Measurements from ENCODE around the gene PROX2.

PROX2 gene

DNA sequence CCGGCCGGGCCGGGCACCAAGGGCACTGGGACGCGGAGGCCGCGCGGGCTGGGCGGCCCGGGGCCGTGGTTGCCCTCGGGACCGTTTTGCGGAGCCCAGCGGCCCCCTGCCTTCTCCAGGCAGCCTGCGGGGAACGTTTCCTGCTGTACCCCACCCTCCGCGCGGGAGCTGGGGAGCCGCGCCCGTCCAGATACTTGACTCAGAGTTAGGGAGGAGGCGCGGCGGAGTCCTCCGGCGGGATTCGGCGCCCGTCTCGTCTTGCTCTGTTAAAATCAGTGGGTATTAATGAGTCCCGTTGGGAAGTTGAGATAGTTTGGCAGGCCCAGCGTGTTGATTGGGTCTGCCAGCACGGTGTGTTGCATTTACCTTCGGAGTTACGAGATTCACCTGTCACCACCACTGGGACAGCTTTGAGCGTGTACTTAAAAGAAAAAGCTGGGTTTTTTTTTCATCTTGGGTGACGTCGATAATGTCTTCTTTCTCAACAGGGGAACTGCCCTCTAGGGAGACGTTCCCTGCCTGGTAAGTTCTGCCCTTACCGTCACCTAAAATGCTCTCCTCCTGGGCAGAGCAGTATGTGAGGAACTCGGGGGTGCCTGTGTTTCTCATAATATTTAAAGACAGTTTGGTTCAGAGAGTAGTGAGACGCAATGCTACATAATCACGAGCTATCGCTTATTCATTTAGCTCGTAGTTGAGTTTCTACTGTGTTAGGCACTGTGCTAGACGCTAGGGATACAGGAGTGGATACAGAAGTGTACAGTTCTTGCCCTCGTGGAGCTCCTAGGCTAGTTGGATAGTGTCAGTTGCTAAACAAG is 6.4 kb upstream of the PROX2 start:
- FAIRE-seq, result no peak
- peak; percentile 14 for DNase-seq (ENCODE audit: extremely low spot score, insufficient read length, low read depth)

DNA sequence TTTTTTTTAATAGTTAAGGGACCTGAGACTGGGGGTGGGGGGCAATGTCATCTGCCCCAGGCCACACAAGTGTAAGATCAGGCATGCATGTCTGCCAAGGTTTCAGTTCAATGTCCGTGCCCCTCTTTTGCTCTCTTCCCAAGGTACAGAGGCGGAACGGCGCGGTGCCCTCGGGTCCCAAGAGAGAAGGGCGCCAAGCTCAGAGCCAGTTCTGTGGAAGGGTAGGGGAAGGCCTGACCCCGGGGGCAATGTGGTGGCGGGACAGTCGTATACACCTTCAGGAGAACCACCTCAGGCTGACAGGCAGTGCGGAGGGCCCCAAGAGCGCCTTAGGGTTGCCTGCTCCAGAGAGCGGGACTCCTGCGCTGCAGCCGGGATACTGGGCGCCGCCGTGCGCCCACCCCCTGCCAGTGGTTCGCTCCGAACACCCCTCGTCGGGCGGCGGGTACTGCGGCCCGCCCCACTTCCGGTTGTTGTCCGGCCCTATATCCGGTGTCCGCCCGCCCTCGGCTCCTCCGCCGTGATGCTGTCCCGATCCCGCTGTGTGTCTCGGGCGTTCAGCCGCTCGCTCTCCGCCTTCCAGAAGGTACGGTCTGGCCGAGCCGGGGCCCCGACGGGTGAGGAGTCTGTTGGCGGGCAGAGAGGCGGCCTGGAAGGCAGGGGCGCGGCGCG is 5.6 kb upstream of the PROX2 start, which contains the start of gene DLST:
DLST (plus strand) TSS at position 486 of the 672 bp plus-strand sequence; CDS start at position 524, 38 bp downstream.
- DNase-seq (ENCODE audit: extremely low spot score, insufficient read length, low read depth) (peak; percentile 95), FAIRE-seq (peak; percentile 84)

DNA sequence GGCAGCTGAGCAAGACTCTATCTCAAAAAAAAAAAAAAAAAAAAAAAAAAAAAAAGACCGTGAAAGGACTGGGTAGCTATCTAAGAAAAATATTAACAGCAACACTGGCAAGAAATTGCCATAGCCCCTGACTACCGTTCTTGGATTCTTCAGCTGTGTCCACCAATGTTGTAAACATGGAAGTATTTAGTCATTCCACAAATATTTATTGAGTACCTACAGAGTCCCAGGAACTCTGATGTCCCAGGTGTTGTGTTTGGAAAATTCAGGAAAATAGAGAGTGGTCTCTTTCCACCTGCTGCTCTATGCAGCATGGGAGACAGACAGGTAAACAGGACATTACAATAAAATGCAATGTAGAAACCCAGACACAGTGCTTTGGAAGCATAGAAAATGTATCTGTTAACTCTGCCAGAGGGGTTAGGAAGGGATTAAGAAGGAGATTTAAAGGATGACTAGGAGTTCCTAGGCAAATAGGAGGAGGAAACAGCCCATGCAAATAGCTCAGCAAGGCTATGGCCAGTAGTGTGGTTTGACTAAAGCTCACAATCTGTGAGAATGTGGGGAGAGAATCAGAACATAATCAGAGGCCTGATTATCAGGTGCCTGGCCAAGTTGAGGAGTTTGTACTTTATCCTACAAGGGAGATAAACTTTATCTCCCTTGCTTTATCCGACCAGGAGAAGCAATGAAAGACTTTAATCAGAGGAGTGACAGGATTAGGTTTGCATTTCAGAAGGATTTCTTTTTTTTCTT is 3.7 kb upstream of the PROX2 start:
- FAIRE-seq, result no peak
- no peak for DNase-seq (ENCODE audit: extremely low spot score, insufficient read length, low read depth)

DNA sequence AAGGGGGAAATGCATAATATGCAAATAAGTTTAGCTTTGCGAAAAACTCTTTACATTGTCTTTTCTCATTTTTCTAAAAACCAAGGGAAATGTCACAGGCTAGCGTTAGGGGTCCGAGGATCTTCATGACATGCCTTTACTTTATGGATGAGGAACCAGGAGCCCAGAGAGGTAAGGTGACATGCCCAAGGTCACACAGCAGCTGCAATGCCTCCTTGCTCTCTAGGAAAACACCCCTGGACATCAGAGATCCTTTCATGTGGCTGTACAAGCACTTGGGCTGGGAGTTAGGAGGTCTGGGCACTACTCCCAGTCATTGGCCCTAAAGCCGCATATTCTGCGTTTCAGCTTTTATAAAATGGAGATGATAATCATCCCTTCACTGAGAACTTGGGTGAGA is 741 bp downstream of the PROX2 start:
- DNase-seq (ENCODE audit: extremely low spot score, insufficient read length, low read depth) (no peak), FAIRE-seq (no peak)

DNA sequence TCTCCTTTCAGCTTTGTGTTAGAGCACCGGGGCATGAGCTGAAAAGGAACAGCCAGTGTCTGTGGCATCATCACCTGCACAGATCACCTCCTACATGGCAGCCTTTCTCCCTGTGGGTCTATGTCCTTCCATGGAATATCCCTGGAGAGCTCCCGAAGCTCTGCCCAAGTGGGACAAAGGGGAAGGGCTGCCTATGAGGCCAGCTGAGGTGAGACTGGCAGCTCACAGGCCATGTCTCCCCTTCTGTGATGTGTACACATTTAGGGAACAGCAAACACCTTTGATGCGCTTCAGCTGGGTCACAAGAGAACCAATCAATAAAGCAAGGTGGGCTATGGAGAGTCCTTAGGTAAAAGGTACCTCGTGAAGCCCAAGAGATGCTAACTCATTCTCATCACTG is 4.1 kb downstream of the PROX2 start:
- DNase-seq (ENCODE audit: extremely low spot score, insufficient read length, low read depth), result no peak

DNA sequence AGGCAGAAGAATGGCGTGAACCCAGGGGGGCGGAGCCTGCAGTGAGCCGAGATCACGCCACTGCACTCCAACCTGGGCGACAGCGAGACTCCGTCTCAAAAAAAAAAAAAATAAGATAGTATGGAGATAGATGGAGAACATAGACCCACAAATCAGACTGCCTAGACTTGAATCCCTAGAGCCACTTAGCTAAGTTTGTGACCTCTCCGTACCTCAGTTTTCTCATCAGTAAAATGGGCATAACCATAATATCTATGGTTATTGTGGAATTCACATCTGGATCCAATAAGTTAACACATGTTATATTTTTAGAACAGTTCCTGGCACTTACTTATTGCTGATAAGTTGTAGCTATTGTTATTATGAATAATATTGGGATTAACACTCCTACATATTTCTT is 7.2 kb downstream of the PROX2 start:
- FAIRE-seq, result no peak
- no peak for DNase-seq (ENCODE audit: extremely low spot score, insufficient read length, low read depth)

More for the DNA sequence above, 4.1 kb downstream of the PROX2 start:
- FAIRE-seq, result no peak

DNA sequence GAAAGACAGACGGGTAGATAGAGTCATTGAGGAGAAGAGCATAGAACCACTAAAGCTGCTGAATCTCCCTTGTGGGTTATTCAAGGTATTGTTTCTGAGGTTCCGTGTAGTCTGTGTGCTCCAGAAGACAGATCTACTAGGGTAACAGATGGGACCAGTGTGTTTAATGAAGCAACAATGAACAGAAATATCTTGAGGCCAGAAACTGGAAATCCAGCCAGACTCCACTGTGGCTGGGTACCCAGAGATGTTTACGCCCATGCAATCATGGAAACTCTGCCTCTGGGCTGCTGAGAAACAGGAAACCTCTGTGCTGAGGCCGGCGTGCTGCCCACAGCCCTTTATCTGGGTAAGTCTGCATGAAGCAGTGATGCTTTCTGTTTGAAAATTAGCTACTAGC is 8.3 kb downstream of the PROX2 start:
- peak; percentile 72 for FAIRE-seq
- DNase-seq (ENCODE audit: extremely low spot score, insufficient read length, low read depth), result no peak

DNA sequence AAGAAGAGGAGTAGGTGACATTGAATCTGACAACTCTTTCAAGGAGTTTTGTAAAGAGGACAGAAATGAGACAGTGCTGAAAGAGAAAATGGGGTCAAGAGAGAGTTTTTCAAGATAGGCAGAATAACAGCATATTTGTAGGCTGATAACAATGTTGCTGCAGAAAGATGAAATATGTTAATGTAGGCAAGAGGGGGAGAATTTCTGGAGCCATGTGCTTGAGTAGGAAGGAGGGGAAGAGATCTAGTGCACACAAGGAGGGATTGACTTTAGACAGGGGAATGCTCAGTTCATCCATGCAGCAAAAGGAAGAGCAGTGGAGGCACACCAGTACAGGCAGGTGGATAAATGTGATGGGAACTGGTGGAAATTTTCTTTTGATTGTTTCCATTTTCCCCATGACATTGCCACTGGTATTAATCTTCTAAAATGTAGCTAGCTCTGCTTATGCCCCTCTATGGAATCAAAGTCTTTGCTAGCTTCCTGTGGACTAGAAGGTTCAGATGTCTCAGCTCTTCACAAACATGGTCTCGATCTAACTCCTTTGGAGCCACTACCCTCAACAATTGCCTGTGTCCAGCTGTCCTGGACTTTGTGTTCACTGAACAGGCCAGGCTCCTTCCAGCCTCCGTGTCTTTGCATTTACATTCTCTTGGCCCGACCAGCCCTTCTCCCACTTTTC is 9.1 kb downstream of the PROX2 start:
- FAIRE-seq (no peak), DNase-seq (ENCODE audit: extremely low spot score, insufficient read length, low read depth) (no peak)

DNA sequence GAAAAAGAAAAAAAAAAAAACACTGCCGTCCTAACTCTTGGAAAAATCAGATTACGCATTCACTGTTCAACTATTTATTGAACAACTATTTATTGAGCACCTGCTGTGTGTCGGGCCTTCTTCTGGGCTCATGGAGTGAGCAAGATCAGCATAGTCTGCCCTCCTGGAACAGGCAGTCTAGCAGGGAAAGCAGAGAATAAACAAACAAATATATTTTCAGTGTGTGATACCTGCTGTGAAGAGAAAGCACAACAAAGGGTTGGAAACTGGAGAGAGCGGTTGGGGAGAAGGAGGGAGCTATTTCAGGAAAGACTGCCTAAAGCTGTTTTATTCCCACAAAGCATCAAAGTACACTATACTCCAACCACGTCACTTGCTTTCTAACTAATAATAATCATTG is 10.8 kb downstream of the PROX2 start:
- no peak for FAIRE-seq
- no peak for DNase-seq (ENCODE audit: extremely low spot score, insufficient read length, low read depth)

DNA sequence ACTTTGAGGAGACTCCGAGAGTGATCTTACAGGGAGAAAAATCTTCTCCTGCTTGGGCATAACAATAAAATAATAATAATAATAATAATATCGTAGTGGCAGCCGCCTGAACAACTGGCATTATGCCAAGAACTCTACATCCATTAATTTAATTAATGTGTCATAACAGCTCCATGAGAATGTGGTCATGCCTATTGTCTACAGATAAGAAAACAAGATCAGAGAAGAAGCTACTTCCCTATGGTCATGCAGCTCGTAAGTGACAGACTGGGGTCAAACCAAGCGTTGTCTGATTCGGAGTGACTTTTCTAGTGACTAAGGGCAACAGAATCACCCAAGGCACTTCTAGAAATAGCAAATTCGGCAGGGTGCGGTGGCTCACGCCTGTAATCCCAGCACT is 11.7 kb downstream of the PROX2 start:
- FAIRE-seq, result no peak

DNA sequence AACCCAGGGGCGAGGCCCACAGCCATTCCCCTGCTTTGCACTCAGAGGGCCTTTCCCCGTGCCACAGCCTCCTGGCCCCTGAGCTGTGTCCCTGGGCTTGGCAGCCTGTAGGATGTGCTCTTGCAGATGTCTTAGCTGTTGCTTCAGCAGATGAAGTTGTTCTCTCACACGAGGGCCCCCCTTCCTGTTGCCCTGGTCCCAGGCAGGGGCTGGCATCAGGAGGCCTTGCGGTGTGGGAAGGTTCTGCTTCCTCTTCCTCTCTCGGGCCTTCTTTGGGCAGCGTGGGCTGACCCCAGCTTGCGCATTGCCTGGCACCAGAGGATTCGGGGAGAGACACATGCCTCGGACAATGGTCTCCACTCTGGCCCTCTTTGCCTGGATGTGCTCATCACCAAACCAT is 12.7 kb downstream of the PROX2 start:
- no peak for FAIRE-seq
- no peak for DNase-seq (ENCODE audit: extremely low spot score, insufficient read length, low read depth)

More for the DNA sequence above, 11.7 kb downstream of the PROX2 start:
- DNase-seq (ENCODE audit: extremely low spot score, insufficient read length, low read depth), result no peak

DNA sequence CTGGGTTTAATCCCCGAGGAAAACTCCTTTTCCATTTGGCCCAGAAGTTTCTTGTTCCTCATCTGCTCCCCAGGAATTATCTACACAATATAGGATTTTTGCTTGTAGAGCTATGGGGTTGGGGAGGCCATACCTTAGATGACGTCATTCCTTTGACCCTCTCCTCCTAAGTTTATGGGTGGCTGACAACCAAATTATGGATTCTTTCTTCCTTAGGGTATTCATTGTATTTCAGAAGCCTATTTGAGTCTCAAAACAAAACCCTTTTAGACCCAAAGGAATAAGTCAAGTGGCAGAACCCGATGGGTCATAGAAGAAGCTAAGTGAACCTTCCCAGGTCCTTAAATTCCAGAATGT is 14.2 kb downstream of the PROX2 start:
- FAIRE-seq (no peak), DNase-seq (ENCODE audit: extremely low spot score, insufficient read length, low read depth) (no peak)

DNA sequence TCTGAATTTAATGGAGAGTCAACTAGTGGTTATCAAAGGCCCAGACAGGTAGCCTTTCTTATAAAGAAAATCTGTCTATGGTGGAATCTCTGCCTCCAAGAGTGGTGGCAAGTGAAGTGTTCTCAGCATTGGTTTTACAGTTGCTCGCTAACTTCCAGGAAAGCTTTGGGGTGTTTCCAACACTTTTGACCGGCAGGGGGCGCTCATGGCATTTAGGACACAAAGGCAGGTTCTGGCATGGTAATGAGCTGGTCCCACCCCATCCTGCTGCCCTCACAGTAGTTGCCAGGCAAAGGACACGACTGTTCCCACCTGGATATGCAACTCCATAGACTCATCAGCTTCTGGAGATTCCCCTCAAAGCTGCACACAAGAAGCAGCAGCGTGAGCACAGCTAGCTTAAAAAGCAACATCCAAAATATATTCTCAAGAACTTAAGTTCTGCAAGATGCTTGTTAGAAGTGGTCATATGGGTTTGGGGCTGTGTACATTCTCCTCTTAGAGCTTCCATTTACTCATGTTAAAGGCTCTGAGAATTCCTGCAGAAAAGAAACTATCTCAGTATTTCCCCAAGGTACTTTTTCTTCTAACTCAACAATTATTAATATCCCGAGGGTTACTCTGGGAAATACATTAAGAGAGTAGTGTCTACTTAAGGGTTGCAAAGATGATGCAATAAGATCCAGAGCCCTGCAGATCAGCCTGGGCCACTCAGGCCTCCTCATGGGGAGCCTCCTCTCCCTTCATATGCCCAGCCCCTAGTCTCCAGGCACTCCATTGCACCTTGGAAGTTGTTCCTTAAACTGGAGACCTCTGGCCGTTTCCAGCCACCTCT is 14.8 kb downstream of the PROX2 start:
- peak; percentile 90 for FAIRE-seq
- peak; percentile 56 for DNase-seq (ENCODE audit: extremely low spot score, insufficient read length, low read depth)

DNA sequence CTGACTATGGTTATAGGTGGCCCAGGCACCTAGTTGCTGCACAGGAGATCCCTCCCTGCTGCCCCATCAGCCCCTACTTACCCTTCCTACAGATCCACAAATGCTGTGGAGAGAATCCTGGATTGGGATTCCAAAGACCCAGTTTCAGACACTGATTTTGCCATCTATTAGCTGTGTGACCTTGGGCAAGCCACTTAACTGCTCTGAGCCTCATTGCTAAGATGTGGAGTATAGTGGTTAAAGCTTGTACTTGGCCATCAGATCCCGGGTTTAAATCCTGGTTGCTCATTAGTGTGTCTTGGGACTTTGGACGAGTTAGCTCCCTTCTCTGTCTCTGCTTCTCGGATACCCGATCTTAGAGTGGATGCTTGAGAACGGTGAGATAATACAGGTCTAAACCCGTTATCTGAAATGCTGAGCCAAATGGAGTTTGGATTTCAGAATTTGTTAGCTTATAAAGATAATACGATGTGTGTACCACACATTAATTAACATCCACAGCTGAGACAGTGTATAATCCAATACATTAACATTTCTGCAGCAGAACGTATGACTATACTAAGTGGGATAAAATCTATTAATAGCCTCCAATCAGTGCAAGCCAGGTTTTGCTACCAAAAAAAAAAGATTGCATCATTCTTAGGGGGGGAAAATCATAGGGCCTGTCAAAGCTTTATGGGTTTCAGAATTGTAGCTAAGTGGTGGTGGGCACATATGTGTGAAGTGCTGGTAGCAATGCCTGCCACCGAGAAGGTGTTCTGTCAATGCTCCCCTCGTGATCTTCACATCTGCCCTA is 16.0 kb downstream of the PROX2 start:
- DNase-seq (ENCODE audit: extremely low spot score, insufficient read length, low read depth) (no peak), FAIRE-seq (no peak)

DNA sequence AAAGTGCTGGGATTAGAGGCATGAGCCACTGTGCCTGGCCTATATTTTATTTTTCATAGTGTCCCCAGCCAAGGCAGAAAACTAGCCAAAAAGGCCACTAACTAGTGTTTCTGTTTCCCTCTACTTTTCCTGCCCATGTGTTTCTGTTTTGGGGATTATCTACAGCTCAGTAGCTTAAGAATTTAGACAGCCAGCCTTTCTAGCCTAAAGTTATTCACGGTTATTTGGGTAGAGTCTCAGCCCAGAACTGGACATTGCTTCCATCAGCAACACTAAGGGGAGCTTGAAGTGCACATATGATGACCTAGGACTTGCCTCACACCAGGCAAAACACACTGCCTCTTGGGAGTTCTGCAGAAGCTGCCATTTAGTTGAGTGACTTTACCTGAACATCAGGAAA is 17.9 kb downstream of the PROX2 start:
- DNase-seq (ENCODE audit: extremely low spot score, insufficient read length, low read depth) (no peak), FAIRE-seq (no peak)

DNA sequence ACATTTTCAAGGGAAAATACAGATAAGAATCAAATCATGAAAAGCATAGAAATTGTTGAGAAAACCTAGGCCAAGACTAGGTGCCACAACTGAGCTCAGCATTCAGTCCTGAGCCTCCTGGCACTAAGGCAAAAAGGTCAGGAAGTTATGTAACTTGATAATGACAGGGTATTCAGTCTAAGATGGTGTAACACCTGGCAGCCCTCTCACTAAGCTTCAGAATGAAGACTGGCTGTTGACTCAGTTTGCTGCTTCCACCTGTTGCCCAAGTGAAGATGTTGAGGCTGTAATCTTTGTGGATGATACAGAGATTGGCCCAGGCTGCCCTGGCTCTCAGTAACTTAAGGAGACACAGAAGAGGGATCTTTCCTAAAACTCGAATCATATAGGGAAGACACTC is 19.6 kb downstream of the PROX2 start:
- DNase-seq (ENCODE audit: extremely low spot score, insufficient read length, low read depth) (no peak), FAIRE-seq (no peak)

DNA sequence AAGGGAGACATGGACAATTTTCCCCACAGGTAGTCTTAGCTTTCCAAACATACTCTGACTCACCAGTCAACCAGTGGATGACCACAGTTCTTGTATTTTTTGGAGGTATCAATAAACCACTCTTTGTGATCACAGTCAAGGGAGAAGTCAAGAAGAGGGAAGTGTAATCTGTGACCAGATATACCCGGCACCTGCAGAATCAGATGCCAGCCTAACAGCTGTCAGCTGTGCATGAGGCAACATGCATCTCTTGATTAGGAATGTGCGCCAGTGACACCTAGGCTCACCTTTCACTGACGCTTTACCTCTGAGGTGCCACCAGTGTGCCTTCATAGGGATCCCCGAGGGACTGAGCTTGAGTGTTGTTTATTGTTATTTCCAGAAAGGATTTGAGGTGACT is 20.0 kb downstream of the PROX2 start:
- no peak for DNase-seq (ENCODE audit: extremely low spot score, insufficient read length, low read depth)
- no peak for FAIRE-seq

DNA sequence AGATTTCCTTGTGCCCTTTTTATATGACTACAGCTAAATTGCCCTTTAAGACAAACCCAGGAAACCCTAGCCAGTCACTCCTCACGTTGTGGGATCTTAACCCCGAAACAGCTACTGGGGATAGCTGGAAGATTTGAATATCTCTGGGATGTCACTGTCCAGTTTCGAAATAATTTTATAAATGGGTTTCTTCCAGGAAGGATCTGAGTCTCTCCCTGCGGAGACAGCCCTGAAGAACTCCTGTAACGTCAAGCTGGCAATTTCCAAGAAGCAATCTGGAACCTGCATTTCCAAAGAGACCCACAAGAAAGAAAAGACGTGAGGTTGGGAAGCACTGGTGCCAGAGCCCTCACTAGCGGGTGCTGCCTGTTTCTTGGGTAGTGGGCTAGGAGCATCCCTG is 20.9 kb downstream of the PROX2 start:
- DNase-seq (ENCODE audit: extremely low spot score, insufficient read length, low read depth), result no peak
- no peak for FAIRE-seq

DNA sequence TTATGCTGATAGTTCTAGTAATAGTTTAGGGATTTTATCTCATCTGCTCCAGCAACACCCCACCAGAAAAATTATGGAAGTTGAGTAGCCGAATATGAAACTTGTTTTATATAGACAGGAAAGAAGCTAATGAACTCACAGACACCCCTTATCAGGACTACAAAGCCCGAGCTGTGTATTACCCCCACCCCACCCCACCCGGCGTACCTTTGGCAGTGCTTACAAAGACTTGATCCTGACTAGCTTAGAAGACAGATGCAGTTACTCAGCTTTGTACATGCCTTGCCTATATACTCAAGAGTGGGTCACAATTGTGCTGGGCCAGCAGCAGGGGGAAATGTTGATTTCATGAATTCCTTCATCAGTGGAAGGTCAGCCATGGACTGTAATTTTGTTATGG is 22.4 kb downstream of the PROX2 start:
- DNase-seq (ENCODE audit: extremely low spot score, insufficient read length, low read depth), result no peak
- FAIRE-seq, result no peak

Measured in GM18507 (cell line).